Activated CD8-positive, alpha-beta memory T cell treated with anti-CD3 and anti-CD28 coated beads, Interleukin-2, amount 50 U/mL, for 1 hour (primary cell): ENCODE data around the gene ZNF697.
"Not testable (repeated sequence)": the region's sequence is repeated elsewhere in the genome, so short reads cannot be mapped to it uniquely, and the experiment has no call there.

ENCODE experiments used
- DNase-seq: peaks from one replicate; pipeline ENCODE4 v3.0.0-alpha.2; 2020; ENCODE audit errors: extremely low read depth

ZNF697 gene

DNA sequence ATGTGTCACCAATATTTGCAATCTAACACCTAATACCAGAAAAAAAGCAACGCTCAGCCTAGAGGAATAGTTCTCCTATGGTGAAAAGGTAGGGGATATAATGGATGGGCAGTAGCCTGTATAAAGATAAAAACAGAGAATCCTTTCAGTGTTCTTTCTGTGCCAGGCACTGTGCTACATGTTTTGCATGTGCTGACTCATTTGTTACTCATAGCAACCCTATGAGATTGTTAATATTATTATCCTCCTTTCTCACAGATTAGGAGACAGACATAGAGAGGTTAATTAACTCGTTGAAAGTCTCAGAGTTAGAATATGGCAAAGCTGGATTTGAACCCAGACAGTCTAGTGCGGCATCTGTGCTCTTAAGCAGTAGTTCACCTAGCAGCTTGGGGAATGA lies 45.3 kb downstream of the ZNF697 start:
- DNase-seq = not testable (repeated sequence)

DNA sequence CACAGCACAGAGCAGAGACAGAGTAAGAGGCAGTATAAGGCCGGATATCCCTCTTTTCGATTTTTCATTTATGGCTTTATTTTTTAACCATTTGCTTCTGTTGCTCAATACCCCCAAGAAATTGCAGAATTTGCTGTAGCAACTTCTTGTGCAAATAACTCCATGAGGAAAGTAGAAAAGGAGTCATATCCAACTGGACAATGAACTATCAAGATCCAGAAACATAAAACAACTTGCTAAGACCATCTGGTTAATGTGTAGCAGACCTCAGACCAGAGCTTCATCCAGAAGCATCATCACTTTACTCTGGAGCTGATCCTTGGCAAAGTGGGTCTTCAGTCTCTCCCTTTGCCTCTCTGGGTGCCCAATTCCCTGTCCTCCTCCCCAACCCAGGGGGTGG lies 45.9 kb downstream of the ZNF697 start:
- no peak for DNase-seq

DNA sequence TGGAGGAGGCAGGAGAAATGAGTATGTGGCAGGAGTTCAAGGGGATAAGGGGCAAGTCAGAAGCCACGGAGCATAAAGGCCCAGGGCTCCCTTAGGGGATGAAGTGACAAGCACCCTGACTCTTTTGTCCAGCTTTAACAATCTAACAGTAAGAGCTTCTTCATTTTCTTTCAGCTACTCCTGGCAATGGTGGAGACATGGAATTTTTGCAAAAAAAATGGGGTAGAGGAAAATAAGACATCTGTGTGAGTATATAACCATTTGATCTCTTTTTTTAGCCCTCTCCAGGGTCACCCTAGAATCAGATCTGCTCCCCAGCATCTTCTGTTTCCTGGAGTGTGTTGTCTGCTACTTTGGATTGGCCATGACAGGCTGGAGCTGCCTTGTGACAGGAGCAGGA lies 47.1 kb downstream of the ZNF697 start:
- DNase-seq = no peak

DNA sequence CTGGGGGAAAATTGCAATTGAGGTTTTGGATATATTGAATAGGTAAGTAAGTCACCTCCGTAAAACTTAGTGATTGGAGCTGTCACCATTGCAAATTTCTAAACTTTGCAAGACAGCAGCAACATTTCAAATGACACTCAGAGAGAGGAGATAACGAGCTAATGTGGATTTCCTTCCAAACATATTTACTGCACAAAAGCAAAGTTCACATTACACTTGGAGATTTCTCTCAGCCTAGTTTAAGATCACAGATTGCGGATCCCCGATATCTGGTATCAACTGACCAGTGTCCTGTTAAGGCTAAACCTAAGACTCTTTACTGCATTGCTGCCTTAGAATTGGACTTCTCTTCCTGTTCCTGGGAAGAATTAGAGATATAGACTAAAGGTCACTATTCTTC lies 47.5 kb downstream of the ZNF697 start:
- no peak for DNase-seq

DNA sequence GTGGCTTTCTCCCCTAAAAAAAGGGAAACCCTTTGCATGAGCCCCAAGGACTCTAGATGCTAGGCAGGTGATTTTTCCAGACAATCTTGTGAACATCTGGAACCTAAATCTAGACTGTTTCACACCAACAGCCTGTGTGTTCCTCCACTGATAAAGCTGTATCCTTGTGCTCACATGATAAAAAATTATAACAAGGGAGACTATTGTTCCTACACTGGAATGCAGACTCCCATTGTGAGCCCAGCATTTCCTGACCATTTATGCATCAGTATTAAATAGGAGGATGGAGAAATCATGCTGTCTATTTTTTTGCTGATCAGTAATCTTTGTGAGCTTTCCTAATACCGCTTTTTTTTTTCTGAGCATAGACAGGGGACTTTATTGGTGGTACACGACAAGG lies 52.5 kb downstream of the ZNF697 start:
- no peak for DNase-seq

DNA sequence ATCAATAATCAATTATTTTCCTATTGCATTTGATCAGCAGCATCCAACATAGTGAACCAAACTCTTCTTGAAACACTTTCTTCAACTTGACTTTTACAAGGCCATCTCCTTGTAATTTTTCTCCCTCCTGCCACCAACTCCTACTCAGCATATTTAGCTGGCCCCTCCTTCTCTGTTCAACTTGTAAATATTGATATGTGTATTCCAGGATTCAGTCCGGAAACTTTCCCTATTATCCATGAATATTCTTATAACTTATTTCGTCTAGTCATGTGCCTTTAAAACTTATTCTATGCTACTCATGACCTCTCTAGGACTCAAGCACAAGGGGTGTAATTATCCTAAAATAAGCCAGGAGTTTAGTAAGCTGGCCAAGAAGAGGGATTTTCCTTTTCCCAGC lies 52.9 kb downstream of the ZNF697 start:
- DNase-seq = no peak

DNA sequence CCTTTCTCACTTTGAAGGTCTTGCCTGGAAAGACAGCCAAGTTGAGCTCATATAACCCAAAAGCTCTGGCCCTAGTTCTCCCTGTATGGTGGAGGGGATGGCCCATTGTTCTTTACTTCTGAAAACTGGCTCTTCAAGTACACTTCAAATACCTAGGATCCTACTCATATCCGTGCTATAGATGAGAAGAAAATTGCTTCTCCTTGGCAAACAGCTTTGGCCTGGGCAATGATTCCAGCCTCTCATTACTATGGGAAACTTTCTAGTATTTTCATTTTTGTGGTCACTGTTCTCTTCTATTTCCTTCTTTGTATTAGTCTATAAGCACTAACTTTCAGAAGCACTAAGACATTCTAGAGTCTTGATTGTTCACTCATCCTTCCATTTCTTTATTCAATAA lies 53.7 kb downstream of the ZNF697 start:
- DNase-seq = no peak

DNA sequence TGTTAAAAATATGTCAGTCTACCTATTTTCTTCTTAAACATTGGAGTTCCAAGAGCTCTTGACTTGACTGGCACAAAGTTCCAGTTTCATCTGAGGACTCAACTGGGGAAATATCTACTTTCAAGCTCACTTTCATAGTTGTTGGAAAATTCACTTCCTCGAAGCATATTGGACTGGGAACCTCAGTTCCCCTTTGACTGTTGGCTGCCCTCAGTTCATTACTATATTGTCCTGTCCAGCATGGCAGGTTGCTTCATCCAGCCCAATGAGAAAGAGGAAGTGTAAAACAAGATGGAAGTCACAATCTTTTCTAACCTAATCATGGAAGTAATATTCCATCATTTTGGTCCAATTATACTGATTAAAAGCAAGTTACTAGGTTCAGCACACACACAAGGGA lies 54.3 kb downstream of the ZNF697 start:
- no peak for DNase-seq

DNA sequence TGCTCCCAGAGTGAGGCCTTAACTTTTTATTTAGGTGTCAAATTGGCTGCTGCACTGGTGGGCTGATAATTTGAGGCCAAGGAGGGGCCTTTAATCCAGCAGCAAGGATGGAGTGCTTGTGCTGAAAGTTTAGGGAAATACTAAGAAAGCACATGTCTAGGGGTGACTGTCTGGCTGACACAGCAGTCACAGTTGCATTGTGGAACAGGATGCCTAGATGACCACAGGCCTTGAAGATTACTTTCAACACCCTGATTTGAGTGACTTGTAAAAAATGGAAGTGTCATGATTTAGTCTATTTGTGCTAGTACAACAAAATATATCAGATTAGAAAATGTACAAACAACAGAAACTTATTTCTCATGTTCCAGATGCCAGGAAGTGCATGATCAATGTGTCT lies 57.7 kb downstream of the ZNF697 start:
- DNase-seq = no peak

DNA sequence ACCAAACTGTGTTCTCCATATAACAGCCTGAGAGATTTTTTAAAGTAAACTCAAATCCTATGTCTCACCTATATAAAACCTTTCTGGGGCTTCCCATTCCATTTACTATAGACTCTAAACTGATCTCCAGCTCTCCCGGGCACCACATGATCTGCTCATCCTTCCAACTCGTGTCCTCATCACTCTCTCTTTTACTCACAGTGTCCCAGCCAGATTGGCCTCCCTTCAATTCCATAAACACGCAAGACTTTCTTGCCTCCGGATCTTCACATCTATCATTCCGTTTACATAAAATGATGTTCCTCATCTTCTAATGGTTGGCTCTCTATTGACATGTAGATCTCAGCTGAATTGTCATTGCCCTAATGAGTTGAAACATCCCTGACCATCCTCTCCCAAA lies 59.4 kb downstream of the ZNF697 start:
- DNase-seq = no peak

DNA sequence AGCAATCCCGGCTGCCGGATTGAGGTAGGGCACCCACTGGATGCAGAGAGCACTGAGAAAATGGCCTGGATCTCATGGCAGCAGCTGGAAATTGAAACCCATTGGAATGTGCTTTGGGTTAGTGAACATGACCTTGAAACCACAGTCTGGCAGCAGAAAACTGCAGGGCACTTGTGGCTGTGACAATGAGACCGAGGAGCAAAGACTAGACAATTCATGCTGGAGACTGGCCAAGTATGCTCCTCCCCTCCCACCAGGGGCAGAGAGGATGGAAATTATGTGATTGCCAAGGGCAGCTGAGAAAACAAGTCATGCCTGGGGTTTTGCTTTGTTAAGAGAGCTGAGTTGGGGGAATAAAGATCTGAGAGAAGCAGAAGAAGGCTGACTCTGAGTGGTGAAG lies 60.7 kb downstream of the ZNF697 start:
- no peak for DNase-seq

DNA sequence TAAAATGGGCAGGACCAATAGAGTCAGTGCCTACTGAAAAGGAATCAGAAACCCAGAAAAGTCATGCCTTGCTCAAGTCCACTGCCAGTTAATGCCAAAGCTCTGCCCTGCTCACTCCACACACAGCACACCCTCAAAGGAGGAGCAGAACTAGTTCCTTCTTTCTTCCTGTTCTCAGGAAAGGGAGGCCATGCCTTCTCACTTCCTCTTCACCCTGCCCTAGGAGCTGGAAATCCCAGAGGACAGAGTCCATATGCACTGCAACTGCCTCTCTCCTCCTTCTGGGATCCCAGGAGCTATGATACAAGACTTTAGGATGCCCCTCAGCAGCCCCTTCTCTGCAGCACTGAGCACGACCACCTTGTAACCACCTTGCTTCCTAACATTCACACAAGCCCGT lies 62.3 kb downstream of the ZNF697 start:
- not testable (repeated sequence) for DNase-seq

DNA sequence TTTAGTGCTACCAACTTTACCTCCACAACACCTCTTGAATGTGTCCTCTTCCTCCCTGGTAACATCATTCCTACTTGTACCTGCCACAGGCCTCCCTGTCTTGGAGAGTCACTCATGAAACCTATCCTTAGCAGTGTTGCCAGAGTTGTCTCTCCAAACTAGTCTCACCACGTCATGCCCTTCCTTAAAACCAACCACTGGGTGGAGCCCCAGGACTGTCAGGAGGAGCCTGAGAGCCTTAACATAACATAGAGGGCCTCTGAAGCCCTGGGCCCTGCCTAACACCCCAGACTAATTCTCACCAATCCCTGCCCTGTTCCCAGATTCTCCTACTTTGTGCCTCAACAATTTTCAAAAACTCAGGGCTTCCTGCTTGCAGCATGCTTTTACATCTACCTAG lies 65.3 kb downstream of the ZNF697 start:
- no peak for DNase-seq

DNA sequence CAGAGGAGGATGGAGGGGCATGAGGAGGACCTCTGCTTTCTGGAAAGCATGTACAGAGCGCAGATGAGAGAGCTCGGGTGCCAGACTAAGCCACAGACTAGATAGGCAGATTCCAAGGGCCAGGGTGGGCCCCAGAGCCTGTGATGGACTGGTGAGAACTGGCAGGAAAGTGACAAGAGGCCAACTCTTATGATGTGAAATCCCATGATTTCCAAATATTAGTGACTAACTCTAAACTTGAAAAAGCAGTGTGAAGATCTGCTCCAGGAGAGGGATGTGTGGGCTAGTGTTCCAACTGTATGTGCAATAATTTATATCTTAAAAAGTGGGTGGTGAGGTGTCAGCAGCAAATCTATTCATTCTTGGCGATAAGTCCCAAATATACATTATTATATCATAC lies 67.0 kb downstream of the ZNF697 start:
- DNase-seq = not testable (repeated sequence)

DNA sequence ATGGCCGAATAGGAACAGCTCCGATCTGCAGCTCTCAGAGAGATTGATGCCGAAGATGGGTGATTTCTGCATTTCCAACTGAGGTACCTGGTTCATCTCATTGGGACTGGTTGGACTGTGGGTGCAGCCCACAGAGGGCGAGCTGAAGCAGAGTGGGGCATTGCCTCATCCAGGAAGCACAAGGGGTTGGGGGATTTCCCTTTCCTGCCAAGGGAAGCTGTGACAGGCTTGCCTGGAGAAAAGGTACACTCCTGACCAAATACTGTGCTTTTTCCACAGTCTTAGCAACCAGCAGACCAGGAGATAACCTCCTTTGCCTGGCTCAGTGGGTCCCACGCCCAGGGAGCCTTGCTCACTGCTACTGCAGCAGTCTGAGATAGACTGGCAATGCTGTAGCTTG lies 74.2 kb downstream of the ZNF697 start:
- no peak for DNase-seq

DNA sequence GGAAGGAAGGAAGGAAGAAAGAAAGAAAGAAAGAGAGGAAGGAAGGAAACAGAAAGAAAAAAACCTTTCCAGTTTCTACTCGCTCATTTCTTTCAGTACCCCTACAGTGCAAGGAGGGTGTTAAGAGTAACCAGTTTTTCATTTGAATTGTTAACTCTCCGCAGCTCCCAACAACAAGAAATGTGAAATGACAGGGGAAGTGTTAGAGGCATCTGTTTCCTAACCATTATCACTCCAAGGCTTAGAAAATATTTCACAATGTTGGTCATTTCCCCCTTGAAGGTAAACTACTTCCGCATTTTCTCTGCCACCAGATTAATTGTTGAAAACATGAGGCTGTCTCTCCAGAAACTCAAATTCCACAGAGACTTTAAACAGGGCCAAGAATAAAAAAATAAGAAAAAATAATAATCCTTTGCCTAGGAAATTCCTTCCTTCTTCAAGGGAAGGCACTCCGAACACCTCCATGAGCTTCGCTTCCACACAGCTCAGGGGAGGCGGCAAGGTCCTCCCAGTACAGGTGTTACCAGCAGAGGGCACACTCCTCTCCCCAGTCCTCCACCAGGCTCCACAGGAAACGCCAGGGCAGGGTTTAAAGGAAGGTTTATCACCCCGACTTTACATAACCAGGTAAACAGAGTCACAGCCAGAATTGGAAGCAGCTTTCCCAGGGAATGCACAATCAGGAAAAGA lies 78.0 kb downstream of the ZNF697 start:
- DNase-seq = not testable (repeated sequence)
